ENCODE data around the gene KLF11. TPM values are rescaled to one million over a fixed set of nuclear protein-coding genes. Genes with fewer than 3 reads are reported as not detected.
A peak's percentile ranks its signal among the peaks of the same experiment; 100 is the strongest.

The KLF11 gene
- total and polyA plus RNA-seq, 2 of the 8 experiments (the other 6 are each of a cell fraction or from before 2014, with no cell fraction given), result 6.4 to 10.1 TPM

DNA sequence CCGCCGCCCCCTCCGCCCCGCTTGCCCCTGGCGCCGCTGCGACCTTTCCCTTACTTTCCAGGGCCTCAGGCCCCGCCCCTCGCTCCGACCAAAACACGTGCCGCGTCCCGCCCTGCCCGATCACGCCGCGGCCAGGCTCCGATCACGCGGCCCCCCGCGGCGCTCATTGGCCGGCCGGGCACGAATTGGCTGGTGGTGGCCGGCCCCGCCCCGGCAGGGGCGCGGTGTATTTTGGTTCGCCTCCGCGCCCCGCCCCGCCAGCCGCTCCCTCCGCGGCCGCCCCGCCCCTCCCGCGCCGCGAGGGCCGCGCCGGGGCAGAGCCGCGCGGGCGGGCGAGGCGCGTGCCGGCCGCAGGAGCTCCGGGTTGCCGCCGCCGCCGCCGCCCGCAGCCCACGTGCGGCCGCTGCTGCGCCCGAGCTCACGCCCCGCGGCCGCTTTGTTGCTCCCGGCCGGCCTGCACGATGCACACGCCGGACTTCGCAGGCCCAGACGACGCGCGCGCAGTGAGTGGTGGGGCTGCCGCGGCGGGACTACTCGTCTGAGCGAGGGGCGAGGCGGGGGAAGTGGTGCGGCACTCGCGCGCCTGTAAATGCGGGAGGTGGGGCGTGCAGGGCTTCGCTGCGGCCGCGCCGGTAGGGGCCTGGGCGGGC is at the start of gene KLF11 (continued):
- TF ChIP-seq TAF7 (optimal IDR thresholded peaks at IDR 0.05; ENCODE audit: borderline replicate concordance, low read depth, low read length) (no peak), POU5F1 (IDR thresholded peaks at IDR 0.05; ENCODE audit: low read depth, low read length) (no peak), SP2 (IDR thresholded peaks at IDR 0.05; ENCODE audit: low read length) (no peak), BRCA1 (IDR thresholded peaks at IDR 0.05; ENCODE audit: low read depth, low read length) (no peak), KDM4A (IDR thresholded peaks at IDR 0.05; ENCODE audit: low read depth, low read length, severe bottlenecking) (peak; percentile 29), ZNF274 (IDR thresholded peaks at IDR 0.05; ENCODE audit: borderline replicate concordance, extremely low read depth, low read length) (no peak), CHD1 (IDR thresholded peaks at IDR 0.05; ENCODE audit: low read depth, low read length) (no peak), BACH1 (IDR thresholded peaks at IDR 0.05; ENCODE audit: low read length) (no peak), MAFK (IDR thresholded peaks at IDR 0.05; ENCODE audit: low read depth, low read length) (no peak), HDAC6 (IDR thresholded peaks at IDR 0.05; ENCODE audit: low read depth, low read length) (no peak), RXRA (IDR thresholded peaks at IDR 0.05; ENCODE audit: insufficient read depth, low read depth, low read length) (no peak), RAD21 (IDR thresholded peaks at IDR 0.05 in 1 of 2, conservative IDR thresholded peaks at IDR 0.05 in 1 of 2; ENCODE audit: low read depth in 2 of 2, low read length in 2 of 2) (no peak), NANOG (IDR thresholded peaks at IDR 0.05; ENCODE audit: insufficient read depth, low read depth, low read length, poor library complexity, severe bottlenecking) (no peak), SRF (IDR thresholded peaks at IDR 0.05; ENCODE audit: low read depth, low read length) (no peak), GTF2F1 (IDR thresholded peaks at IDR 0.05; ENCODE audit: borderline replicate concordance, low read depth, low read length) (no peak), RNF2 (IDR thresholded peaks at IDR 0.05; ENCODE audit: borderline replicate concordance, low read depth, low read length, missing control alignments, poor library complexity, severe bottlenecking) (no peak), EZH2 (IDR thresholded peaks at IDR 0.05; ENCODE audit: low read depth, low read length, severe bottlenecking) (no peak), CTBP2 (IDR thresholded peaks at IDR 0.05; ENCODE audit: borderline replicate concordance, insufficient read depth, insufficient read length, low read length) (no peak), PHF8 (conservative IDR thresholded peaks at IDR 0.05; ENCODE audit: low read depth, low read length) (peak; percentile 82), ASH2L (IDR thresholded peaks at IDR 0.05; ENCODE audit: low read length) (no peak), POLR2A (IDR thresholded peaks at IDR 0.05; ENCODE audit: control extremely low read depth in 1 of 2, low read depth in 2 of 2, low read length in 2 of 2) (peak in 1 of 2 experiments; percentile 28; a peak in 1 of 3 replicates), SP1 (IDR thresholded peaks at IDR 0.05; ENCODE audit: low read depth, low read length) (no peak)
- TF ChIP-seq, protein P1, sequence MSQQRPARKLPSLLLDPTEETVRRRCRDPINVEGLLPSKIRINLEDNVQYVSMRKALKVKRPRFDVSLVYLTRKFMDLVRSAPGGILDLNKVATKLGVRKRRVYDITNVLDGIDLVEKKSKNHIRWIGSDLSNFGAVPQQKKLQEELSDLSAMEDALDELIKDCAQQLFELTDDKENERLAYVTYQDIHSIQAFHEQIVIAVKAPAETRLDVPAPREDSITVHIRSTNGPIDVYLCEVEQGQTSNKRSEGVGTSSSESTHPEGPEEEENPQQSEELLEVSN (IDR thresholded peaks at IDR 0.05), result peak; percentile 94
